ENCODE measurements around the gene RASSF9.
A peak's percentile ranks its signal among the peaks of the same experiment; 100 is the strongest.

The RASSF9 gene

GRCh38 chr12:85836197-85837090 is at the start of gene RASSF9:
TSS of gene RASSF9 (minus strand) at chr12:85836409. CDS start at chr12:85836201, 208 bp downstream.
- no peak for DNase-seq (ENCODE audit: low read depth)
- no peak within 1 kb of the TSS for H3K4me3 ChIP-seq (ENCODE audit: low read depth, low read length)
- TF ChIP-seq POLR2A (IDR thresholded peaks at IDR 0.05; ENCODE audit: extremely low read depth, insufficient read length): no peak
- no peak for TF ChIP-seq CTCF (IDR thresholded peaks at IDR 0.05; ENCODE audit: low read depth, low read length)
- TF ChIP-seq MYC (IDR thresholded peaks at IDR 0.05; ENCODE audit: low read depth, low read length): no peak
- TF ChIP-seq MAX (IDR thresholded peaks at IDR 0.05; ENCODE audit: low read depth, low read length): no peak

- no peak overlapping the region for H3K4me3 ChIP-seq (ENCODE audit: low read depth, low read length)
- no peak for TF ChIP-seq MYC (IDR thresholded peaks at IDR 0.05; ENCODE audit: low read depth, low read length)
- TF ChIP-seq MAX (IDR thresholded peaks at IDR 0.05; ENCODE audit: low read depth, low read length): no peak
- no peak for TF ChIP-seq POLR2A (IDR thresholded peaks at IDR 0.05; ENCODE audit: extremely low read depth, insufficient read length)
- TF ChIP-seq CTCF (IDR thresholded peaks at IDR 0.05; ENCODE audit: low read depth, low read length): no peak
- DNase-seq (ENCODE audit: low read depth): no peak
Observed at GRCh38 chr12:85883763-85884162, 47.6 kb upstream of the RASSF9 start.

- no peak for TF ChIP-seq MAX (IDR thresholded peaks at IDR 0.05; ENCODE audit: low read depth, low read length)
- TF ChIP-seq MYC (IDR thresholded peaks at IDR 0.05; ENCODE audit: low read depth, low read length): no peak
- no peak for TF ChIP-seq POLR2A (IDR thresholded peaks at IDR 0.05; ENCODE audit: extremely low read depth, insufficient read length)
- TF ChIP-seq CTCF (IDR thresholded peaks at IDR 0.05; ENCODE audit: low read depth, low read length): no peak
- DNase-seq (ENCODE audit: low read depth): no peak
- H3K4me3 ChIP-seq (ENCODE audit: low read depth, low read length): no peak overlapping the region
Observed at GRCh38 chr12:85877459-85877858, 41.2 kb upstream of the RASSF9 start.

- no peak for TF ChIP-seq MAX (IDR thresholded peaks at IDR 0.05; ENCODE audit: low read depth, low read length)
- TF ChIP-seq MYC (IDR thresholded peaks at IDR 0.05; ENCODE audit: low read depth, low read length): 0 out of 2 replicates have a peak, but pooled peaks have one; percentile 40
- TF ChIP-seq CTCF (IDR thresholded peaks at IDR 0.05; ENCODE audit: low read depth, low read length): peak; percentile 34
- H3K4me3 ChIP-seq (ENCODE audit: low read depth, low read length): no peak within 1 kb of the TSS
- DNase-seq (ENCODE audit: low read depth): peak; percentile 60
Observed at GRCh38 chr12:85874031-85874461, 37.8 kb upstream of the RASSF9 start, which contains the start of gene NTS. TSS of gene NTS (plus strand) at chr12:85874295. CDS start at chr12:85874404, 109 bp downstream.

- DNase-seq (ENCODE audit: low read depth): peak; percentile 68
- no peak overlapping the region for H3K4me3 ChIP-seq (ENCODE audit: low read depth, low read length)
- TF ChIP-seq CTCF (IDR thresholded peaks at IDR 0.05; ENCODE audit: low read depth, low read length): peak; percentile 83
- no peak for TF ChIP-seq MAX (IDR thresholded peaks at IDR 0.05; ENCODE audit: low read depth, low read length)
Observed at GRCh38 chr12:85872497-85873091, 36.4 kb upstream of the RASSF9 start.

Data from NB4 (cell line).